HCT116 (cell line): ENCODE results near the gene SEL1L2. TPM values are rescaled to one million over a fixed set of nuclear protein-coding genes. Genes with fewer than 3 reads are reported as not detected.

Experiments
- ATAC-seq: fragments of 200-7000 bp; cut with Tn5 transposase; 2 replicates; pipeline ENCODE4 v1.9.1; 2020; ENCODE audit warnings: mild to moderate bottlenecking, moderate library complexity
- BruUV-seq: library from RNA; stranded (reverse); fragments of 400-500 nt; replicated peaks from 2 replicates; lab custom pipeline; 2021; lab: Mats Ljungman, UMichigan
- CTCF ChIA-PET: fragments of 300-600 bp; sonication (Branson Sonifier 250); formaldehyde crosslinking; loops from one replicate; lab custom pipeline; 2021; ENCODE audit warnings: antibody characterized with exemption; lab: Charles Lee
- POLR2A ChIA-PET: fragments of 300-600, 350-600 bp; sonication (Branson Sonifier 250); formaldehyde crosslinking; loops from one replicate; lab custom pipeline; 2021; ENCODE audit warnings: antibody characterized with exemption; lab: Charles Lee
- RAD21 ChIA-PET, 2 experiments: fragments of 300-600 bp; sonication (Branson Sonifier 250); formaldehyde crosslinking; loops; one replicate each; lab custom pipeline; 2023; ENCODE audit warnings: low total read pairs in 2 of 2; ENCODE audit not compliant: uncharacterized antibody in 2 of 2, unreplicated experiment in 2 of 2, low non-redundant PET in 1 of 2; lab: Charles Lee
- DNase-seq: peaks from one replicate; pipeline ENCODE4 v3.0.0-alpha.2; 2010; ENCODE audit warnings: low read depth, low spot score
- H2AFZ ChIP-seq: fragments of 200-600 bp; shearing (Covaris generic), sonication (generic); 2 replicates; pipeline ENCODE4 v1.6.1; 2017; ENCODE audit warnings: low read depth, mixed run types, mixed read lengths, antibody characterized with exemption, low read length; ENCODE audit not compliant: poor library complexity, severe bottlenecking
- H3K27ac ChIP-seq: 2 replicates; pipeline ENCODE4 v1.5.1; 2012; ENCODE audit warnings: low read depth, low read length
- H3K27me3 ChIP-seq: fragments of 200-600 bp; sonication (generic); 2 replicates; pipeline ENCODE4 v1.6.1; 2016; ENCODE audit warnings: mixed run types, low read length, mixed read lengths; ENCODE audit not compliant: insufficient read depth
- H3K36me3 ChIP-seq, 2 experiments: fragments of 200-500 bp in 1 of 2; fragments of 200-600 bp in 1 of 2; sonication (Bioruptor generic) in 1 of 2; sonication (generic) in 1 of 2; 2 replicates each; pipeline versions ENCODE4 v1.5.1 to v1.6.1; 2014 to 2016; ENCODE audit warnings: low read length in 2 of 2, inconsistent platforms in 1 of 2, mixed read lengths in 1 of 2, mixed run types in 1 of 2; ENCODE audit not compliant: insufficient read depth in 2 of 2, control insufficient read depth in 1 of 2
- H3K4me1 ChIP-seq, 2 experiments: fragments of 200-600 bp in 1 of 2; sonication (generic) in 1 of 2; 2 replicates each; pipeline versions ENCODE4 v1.5.1 to v1.6.1; 2012 to 2017; ENCODE audit warnings: low read length in 2 of 2, inconsistent platforms in 1 of 2, mild to moderate bottlenecking in 1 of 2, mixed read lengths in 1 of 2, mixed run types in 1 of 2, moderate library complexity in 1 of 2; ENCODE audit not compliant: insufficient read depth in 2 of 2, control insufficient read depth in 1 of 2
- H3K4me2 ChIP-seq: fragments of 200-600 bp; sonication (generic); 2 replicates; pipeline ENCODE4 v1.6.1; 2017; ENCODE audit warnings: mixed run types, low read length, mixed read lengths
- H3K4me3 ChIP-seq, 2 experiments: fragments of 200-600 bp in 1 of 2; sonication (generic) in 1 of 2; replicated peaks in 1 of 2; 2 replicates each; pipeline ENCODE4 v1.5.1; 2011 to 2016; ENCODE audit warnings: low read length in 2 of 2, control low read depth in 1 of 2, low read depth in 1 of 2, mild to moderate bottlenecking in 1 of 2, mixed read lengths in 1 of 2, mixed run types in 1 of 2
- H3K79me2 ChIP-seq: fragments of 200-600 bp; sonication (generic); 2 replicates; pipeline ENCODE4 v1.6.1; 2017; ENCODE audit warnings: mild to moderate bottlenecking, mixed run types, low read length, moderate library complexity, mixed read lengths; ENCODE audit not compliant: insufficient read depth
- H3K9ac ChIP-seq: fragments of 200-600 bp; sonication (generic); 2 replicates; pipeline ENCODE4 v1.6.1; 2016; ENCODE audit warnings: low read length, mixed read lengths
- H3K9me2 ChIP-seq: fragments of 200-600 bp; sonication (generic), shearing (Covaris generic); 2 replicates; pipeline ENCODE4 v1.6.1; 2017; ENCODE audit warnings: mixed run types, mild to moderate bottlenecking, moderate library complexity; ENCODE audit not compliant: insufficient read depth
- H3K9me3 ChIP-seq, 2 experiments: fragments of 200-500 bp in 1 of 2; fragments of 200-600 bp in 1 of 2; sonication (Bioruptor generic) in 1 of 2; sonication (generic) in 1 of 2; 2 replicates each; pipeline ENCODE4 v1.6.1; 2014 to 2017; ENCODE audit warnings: low read length in 2 of 2, mixed read lengths in 2 of 2, inconsistent platforms in 1 of 2, low read depth in 1 of 2, mild to moderate bottlenecking in 1 of 2, mixed run types in 1 of 2, moderate library complexity in 1 of 2; ENCODE audit not compliant: control insufficient read depth in 1 of 2, insufficient read depth in 1 of 2
- H4K20me1 ChIP-seq: fragments of 200-600 bp; sonication (generic), shearing (Covaris generic); 2 replicates; pipeline ENCODE4 v1.6.1; 2017; ENCODE audit warnings: mixed run types, mild to moderate bottlenecking, moderate library complexity; ENCODE audit not compliant: insufficient read depth
- ATF3 ChIP-seq: IDR thresholded peaks from 2 replicates; pipeline ENCODE4 v1.6.1; 2012
- CBX3 ChIP-seq: IDR thresholded peaks from 2 replicates; pipeline ENCODE4 v1.6.1; 2012; ENCODE audit warnings: low read depth
- CTCF ChIP-seq, 3 experiments: fragments of 200-600 bp in 1 of 3; sonication (generic) in 1 of 3; IDR thresholded peaks in 2 of 3; conservative IDR thresholded peaks in 1 of 3; 2 replicates each; pipeline ENCODE4 v1.5.1; 2012 to 2017; ENCODE audit warnings: low read depth in 2 of 3, low read length in 2 of 3, antibody characterized with exemption in 1 of 3, borderline replicate concordance in 1 of 3, control low read depth in 1 of 3, mild to moderate bottlenecking in 1 of 3, mixed read lengths in 1 of 3, mixed run types in 1 of 3, moderate library complexity in 1 of 3; ENCODE audit not compliant: insufficient read depth in 1 of 3
- MAX ChIP-seq: IDR thresholded peaks from 2 replicates; pipeline ENCODE4 v1.6.1; 2012
- POLR2AphosphoS5 ChIP-seq: IDR thresholded peaks from 2 replicates; pipeline ENCODE4 v1.6.1; 2011; ENCODE audit warnings: mild to moderate bottlenecking, low read depth, low read length, moderate library complexity
- SRF ChIP-seq: IDR thresholded peaks from 2 replicates; pipeline ENCODE4 v1.6.1; 2012; ENCODE audit warnings: low read depth
- TCF7L2 ChIP-seq: IDR thresholded peaks from 2 replicates; pipeline ENCODE4 v1.7.0; 2011; ENCODE audit warnings: borderline replicate concordance, inconsistent platforms; ENCODE audit not compliant: insufficient read depth, insufficient read length; ENCODE audit errors: extremely low read depth
- intact Hi-C: fragments of 100-400 bp; cut with micrococcal nuclease; formaldehyde crosslinking; loops from 2 replicates; pipeline ENCODE4 v1.10.0; 2022
- total RNA-seq: library from RNA; stranded (reverse); gene quantifications from one replicate; pipeline ENCODE4 v1.2.1, GENCODE V29; 2021; ENCODE audit not compliant: unreplicated experiment
- TF ChIP-seq, protein P1 (sequence below): IDR thresholded peaks from 2 replicates; pipeline ENCODE4 v1.6.1; 2012; ENCODE audit warnings: low read depth

SEL1L2 gene
- total RNA-seq, 1 experiment from 2014 or later, result not detected

DNA sequence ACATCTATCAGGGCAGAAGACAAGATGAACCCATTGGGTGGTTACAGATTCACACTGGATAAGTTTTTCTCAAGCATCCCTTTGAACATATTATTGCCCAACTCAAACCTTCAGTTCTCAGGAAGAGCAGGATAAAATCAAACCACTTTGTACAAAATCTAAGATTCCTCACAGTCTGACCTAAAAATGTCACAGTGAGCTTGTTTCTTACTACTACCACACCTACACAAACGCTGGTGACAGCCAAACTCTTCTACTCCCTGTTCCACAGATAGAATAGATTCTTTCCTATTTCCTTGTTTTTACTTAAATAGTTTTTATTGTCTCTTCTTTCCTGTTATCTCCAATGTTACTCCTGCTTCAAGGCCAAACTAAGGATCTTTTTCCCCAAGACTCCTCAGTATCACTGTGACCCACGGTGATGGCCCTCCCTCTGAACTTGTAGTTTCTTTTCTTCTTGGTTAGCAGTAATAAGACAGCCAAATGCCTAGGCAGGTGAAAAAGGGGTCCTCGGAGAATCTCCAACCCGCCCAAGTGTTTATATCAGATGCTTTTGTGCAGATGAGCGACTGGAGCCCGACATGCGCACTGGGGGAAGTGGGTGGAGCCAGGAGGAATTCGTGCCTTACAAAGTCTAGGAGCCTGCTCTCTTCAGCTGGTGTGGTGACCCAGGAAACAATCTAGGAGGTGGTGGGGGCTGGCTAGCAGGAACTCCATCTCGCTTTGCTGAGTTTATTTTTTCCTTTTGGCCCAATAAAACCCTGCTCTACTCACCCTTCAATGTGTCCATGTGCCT is 53.4 kb downstream of the SEL1L2 start:
- H3K27me3 ChIP-seq, result peaks cover 3% of the 10 kb centered on the region; the same call in 1 of the 2 replicates
- no peak for TF ChIP-seq ATF3
- TF ChIP-seq, all 23 proteins: peak for 0
- RAD21 ChIA-PET, result no interaction called here
- H2AFZ ChIP-seq, result no peak overlapping the region
- H3K27ac ChIP-seq, result no peak overlapping the region
- no peaks in the 10 kb centered on the region for H3K79me2 ChIP-seq
- no peaks in the 10 kb centered on the region for H3K36me3 ChIP-seq
- intact Hi-C loops, result no loop called here
- CTCF ChIA-PET, result no interaction called here
- H3K9me2 ChIP-seq, result no peaks in the 10 kb centered on the region
- no peaks in the 10 kb centered on the region for H3K9me3 ChIP-seq
- H3K4me1 ChIP-seq, result no peaks in the 10 kb centered on the region
- DNase-seq, result no peak
- no TSS peak for BruUV-seq
- POLR2A ChIA-PET, result no interaction called here
- H4K20me1 ChIP-seq, result no peaks in the 10 kb centered on the region
- H3K4me3 ChIP-seq, result no peak overlapping the region
- H3K9ac ChIP-seq, result no peak overlapping the region
- H3K4me2 ChIP-seq, result no peak overlapping the region
- no peak for ATAC-seq

GRCh38 chr20:13934992-13935894 is 55.2 kb downstream of the SEL1L2 start:
- DNase-seq (no peak), ATAC-seq (no peak)
- Histone ChIP-seq H3K36me3 (no peaks in the 10 kb centered on the region), H3K4me3 (no peak overlapping the region), H2AFZ (no peak overlapping the region), H3K4me1 (no peaks in the 10 kb centered on the region), H3K27me3 (no peaks in the 10 kb centered on the region), H4K20me1 (no peaks in the 10 kb centered on the region), H3K4me2 (no peak overlapping the region), H3K9me2 (no peaks in the 10 kb centered on the region), H3K9ac (no peak overlapping the region), H3K27ac (no peak overlapping the region), H3K9me3 (no peaks in the 10 kb centered on the region), H3K79me2 (no peaks in the 10 kb centered on the region)
- CTCF ChIA-PET, result no interaction called here
- intact Hi-C loops, result no loop called here
- POLR2A ChIA-PET, result no interaction called here
- RAD21 ChIA-PET, result no interaction called here
- no TSS peak for BruUV-seq
- TF ChIP-seq CBX3 (no peak), SRF (no peak), POLR2AphosphoS5 (no peak), CTCF (IDR thresholded peaks at IDR 0.05 in 2 of 3, conservative IDR thresholded peaks at IDR 0.05 in 1 of 3; ENCODE audit: borderline replicate concordance in 1 of 3, insufficient read depth in 1 of 3, low read depth in 2 of 3, low read length in 2 of 3) (no peak), MAX (no peak), TCF7L2 (no peak)
- TF ChIP-seq, protein P1, sequence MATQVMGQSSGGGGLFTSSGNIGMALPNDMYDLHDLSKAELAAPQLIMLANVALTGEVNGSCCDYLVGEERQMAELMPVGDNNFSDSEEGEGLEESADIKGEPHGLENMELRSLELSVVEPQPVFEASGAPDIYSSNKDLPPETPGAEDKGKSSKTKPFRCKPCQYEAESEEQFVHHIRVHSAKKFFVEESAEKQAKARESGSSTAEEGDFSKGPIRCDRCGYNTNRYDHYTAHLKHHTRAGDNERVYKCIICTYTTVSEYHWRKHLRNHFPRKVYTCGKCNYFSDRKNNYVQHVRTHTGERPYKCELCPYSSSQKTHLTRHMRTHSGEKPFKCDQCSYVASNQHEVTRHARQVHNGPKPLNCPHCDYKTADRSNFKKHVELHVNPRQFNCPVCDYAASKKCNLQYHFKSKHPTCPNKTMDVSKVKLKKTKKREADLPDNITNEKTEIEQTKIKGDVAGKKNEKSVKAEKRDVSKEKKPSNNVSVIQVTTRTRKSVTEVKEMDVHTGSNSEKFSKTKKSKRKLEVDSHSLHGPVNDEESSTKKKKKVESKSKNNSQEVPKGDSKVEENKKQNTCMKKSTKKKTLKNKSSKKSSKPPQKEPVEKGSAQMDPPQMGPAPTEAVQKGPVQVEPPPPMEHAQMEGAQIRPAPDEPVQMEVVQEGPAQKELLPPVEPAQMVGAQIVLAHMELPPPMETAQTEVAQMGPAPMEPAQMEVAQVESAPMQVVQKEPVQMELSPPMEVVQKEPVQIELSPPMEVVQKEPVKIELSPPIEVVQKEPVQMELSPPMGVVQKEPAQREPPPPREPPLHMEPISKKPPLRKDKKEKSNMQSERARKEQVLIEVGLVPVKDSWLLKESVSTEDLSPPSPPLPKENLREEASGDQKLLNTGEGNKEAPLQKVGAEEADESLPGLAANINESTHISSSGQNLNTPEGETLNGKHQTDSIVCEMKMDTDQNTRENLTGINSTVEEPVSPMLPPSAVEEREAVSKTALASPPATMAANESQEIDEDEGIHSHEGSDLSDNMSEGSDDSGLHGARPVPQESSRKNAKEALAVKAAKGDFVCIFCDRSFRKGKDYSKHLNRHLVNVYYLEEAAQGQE, result no peak
